ENCODE data around the gene PSMA3. TPM values are rescaled to one million over a fixed set of nuclear protein-coding genes. Genes with fewer than 3 reads are reported as not detected.

PSMA3 gene
- total RNA-seq, 2 experiments from 2014 or later: 357 to 379 TPM

GRCh38 chr14:58294201-58294600 lies 49.6 kb downstream of the PSMA3 start:
- POLR2A ChIA-PET: no interaction called here
- CTCF ChIA-PET: no interaction called here

- ChIA-PET CTCF (no interaction called here), POLR2A (no interaction called here)
Observed at GRCh38 chr14:58296726-58297125, 52.1 kb downstream of the PSMA3 start.

DNA sequence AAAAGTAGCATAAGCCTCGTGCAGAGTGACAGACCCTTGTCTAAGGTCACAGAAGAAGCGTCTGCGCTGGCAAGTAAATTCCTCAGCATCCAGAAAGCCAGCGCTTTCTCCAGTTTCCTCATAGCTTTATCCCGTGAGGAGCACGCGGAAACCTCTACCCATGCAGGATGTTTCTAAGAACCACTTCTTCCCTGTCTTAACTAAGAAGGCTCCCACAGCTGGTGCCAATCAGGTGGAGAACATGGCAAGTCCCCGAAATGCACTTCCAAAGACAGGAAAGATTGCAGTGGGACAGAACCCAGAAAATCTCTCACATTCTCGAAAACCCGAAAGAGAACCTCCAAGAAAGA lies 52.7 kb downstream of the PSMA3 start:
- ChIA-PET POLR2A (interaction anchor here (1.0 to 1.6 kb wide), 3 partner anchors 24 to 1952 kb away, joined by 4 to 22 read pairs (median 5); partner anchors contain the start of genes KIAA0586, PPM1A and TIMM9), CTCF (interaction anchor here (0.6 to 1.8 kb wide), 2 partner anchors 14 to 26 kb away, joined by 5 read pairs; no protein-coding TSS in a partner anchor)

DNA sequence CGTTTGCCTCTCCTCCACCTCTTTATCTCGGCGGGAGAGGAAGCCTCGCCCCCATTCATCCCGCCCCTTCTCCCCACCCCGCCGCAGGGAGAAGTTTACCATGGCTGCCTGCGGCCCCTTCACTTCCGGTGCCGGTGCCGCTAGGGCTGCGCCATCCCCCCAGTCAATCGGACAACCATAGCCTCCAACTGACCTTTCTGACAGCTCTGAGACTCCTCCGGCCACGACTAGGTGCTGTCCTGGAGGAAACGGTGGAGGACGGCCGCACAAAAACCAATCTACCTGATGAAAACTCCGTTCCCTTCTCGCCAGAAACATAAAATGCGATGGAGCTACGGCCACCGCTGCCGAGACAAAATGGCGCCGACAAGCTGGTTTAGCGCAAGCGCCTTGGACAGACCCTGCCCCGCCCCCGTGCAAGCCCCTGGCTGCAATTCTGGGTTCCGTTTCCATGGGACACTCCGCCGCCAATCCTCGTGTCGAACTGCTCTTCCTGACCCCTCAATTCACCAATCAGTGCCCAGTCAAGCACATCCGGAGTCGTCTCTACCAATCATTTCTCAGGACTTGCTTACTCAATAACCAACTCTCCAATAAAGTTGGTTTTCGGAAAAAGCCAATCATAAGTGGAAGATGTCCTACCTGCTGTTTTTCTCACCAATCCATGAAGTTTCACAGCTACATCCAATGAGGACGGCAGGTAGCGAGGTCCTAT lies 53.3 kb downstream of the PSMA3 start:
- ChIA-PET CTCF (interaction anchor here (0.6 to 1.8 kb wide), 4 partner anchors 15 to 40 kb away, joined by 3 to 5 read pairs (median 4); no protein-coding TSS in a partner anchor), POLR2A (interaction anchor here (0.6 to 1.9 kb wide), 13 partner anchors 23 to 1951 kb away, joined by 3 to 22 read pairs (median 4); partner anchors contain the start of genes ACTR10, KIAA0586, NAA30 and PPM1A)

DNA sequence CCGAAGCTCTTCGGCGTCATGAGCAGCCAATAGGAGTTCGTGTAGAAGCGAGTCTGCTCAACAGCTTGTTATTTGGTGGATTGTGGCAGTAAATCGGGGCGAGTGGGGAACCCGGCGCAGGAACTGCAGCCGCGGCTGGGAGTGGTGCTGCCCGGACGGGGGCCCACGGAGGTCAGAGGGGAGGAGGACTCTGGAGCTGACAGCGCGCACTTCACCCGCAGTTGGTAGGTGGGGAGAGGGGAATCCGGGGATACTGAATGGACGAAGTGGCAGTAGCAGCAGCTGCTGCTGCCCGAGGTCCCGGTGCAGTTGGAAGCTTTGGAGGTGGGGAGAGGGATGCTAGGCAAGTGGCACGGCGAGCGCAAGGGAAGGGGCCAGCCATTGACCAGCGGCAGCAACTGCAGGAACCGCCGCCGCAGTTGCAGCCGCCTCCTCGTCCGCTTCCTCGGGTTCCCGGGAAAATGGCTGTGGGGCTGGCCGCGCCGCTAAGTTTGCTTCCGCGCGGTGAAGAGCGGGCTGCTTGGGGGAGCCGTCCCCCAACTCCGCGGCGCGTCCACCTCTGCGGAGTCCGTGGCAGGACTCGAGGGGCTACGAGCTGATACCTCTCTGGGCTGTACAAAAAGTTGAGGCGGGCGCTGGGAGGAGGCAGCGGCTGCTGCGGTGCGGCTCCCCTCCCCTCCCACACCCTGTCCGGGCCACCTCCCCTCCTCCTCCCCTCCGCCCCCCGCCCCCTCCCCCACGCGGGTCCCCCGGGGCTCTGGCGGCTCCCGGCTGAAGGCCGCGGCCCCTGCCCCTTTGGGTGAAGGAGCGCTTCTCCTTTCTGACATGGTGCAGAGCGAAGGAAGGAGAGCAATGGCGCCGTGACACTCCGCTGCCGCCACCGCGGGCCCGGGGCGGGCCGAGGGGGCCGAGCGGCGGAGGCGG lies 54.1 kb downstream of the PSMA3 start, which contains the start of gene ARID4A:
TSS of gene ARID4A (plus strand) at position 79 of the 924 bp plus-strand sequence. CDS start 1,300 bp downstream, outside the sequence.
- CTCF ChIA-PET: interaction anchor here (0.6 to 1.8 kb wide), 3 partner anchors 15 to 40 kb away, joined by 3 to 5 read pairs (median 4); no protein-coding TSS in a partner anchor
- POLR2A ChIA-PET: interaction anchor here (0.6 to 1.9 kb wide), 16 partner anchors 14 to 1950 kb away, joined by 3 to 22 read pairs (median 4); partner anchors contain the start of genes ACTR10, KIAA0586, NAA30 and PPM1A

DNA sequence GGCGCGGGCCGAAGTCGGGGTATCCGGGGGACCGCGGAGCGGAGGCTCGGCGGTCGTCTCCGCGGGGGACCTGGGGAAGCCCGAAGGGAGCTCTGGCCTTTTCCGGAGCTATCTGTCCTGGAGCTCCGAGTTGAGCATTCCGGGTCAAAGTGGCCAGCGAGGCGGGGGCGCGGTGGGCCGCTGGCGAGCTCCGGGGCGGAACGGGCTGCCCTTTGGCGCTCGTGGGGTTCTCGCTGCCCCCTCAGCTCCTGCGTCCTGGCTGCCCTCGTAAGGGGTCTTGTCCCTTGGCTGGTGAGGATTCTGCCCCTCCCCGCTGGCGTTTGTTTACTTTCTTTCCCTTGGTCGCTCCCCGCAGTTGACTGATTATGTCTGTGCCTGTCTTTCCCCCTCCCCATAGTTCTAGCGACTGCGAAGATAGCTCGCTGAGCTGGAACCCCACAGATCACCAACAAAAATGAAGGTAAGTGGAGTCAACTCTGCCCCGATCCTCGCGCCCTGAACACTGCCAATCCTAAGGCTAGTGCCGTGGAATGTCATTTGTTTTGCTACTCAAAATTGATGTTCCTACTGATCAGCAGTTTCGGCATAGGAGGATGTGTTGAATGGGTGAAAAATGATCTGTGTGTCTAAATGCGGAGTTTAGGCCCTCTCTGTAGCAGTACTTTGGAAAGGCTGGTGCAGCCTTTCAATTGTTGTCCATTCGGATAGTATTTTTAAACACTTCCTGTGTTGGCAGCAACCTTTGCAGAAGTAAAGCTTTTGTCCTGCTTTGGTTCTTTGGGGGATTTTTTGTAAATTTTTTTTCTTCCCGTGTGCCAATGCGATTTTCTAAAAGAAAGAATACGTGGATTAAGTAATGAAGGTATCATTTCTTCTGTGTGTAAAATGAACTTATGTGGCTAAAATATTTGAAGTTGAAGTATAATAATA lies 55.0 kb downstream of the PSMA3 start:
- POLR2A ChIA-PET: interaction anchor here (0.6 to 1.9 kb wide), 7 partner anchors 13 to 128 kb away, joined by 3 to 19 read pairs (median 5); partner anchors contain the start of genes KIAA0586, PSMA3 and TIMM9

DNA sequence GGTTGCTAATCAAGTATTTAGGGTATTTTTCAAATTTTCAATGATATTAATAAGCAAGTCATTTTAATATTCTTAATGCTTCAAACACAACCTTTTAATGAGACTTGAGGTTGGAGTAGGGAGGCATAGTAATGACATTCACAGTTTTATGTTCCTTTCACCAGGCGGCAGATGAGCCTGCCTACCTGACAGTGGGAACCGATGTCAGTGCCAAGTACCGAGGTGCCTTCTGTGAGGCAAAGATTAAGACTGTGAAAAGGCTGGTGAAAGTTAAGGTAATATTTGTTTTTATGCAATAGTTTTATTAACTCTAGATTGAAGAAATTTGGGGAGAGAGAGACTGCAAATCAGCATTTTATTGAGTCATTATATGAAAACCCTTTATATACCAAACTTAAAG lies 56.8 kb downstream of the PSMA3 start:
- CTCF ChIA-PET: no interaction called here
- POLR2A ChIA-PET: no interaction called here

More for the DNA sequence above, 55.0 kb downstream of the PSMA3 start:
- CTCF ChIA-PET: interaction anchor here (0.9 to 1.7 kb wide), 2 partner anchors 18 to 35 kb away, joined by 3 read pairs; no protein-coding TSS in a partner anchor

DNA sequence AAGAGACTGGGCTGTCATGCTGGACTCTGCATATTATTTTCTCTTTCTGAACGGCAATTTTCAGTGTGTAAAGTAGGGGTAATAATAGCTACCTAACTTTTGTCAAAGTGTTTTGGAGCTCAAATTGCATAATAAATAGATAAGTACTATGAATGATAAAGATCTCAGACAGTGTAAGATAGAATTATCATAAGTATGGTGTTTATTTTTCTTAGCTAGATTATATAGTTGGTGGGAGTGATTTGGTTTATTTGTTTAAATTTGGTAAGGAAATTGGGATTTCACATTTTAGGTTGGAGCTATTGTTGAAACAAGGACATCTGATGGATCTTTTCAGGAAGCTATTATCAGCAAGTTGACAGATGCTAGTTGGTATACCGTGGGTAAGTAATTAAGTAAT lies 61.1 kb downstream of the PSMA3 start:
- POLR2A ChIA-PET: interaction anchor here (0.5 to 0.6 kb wide), 2 partner anchors 14 to 78 kb away, joined by 3 to 4 read pairs; no protein-coding TSS in a partner anchor
- CTCF ChIA-PET: no interaction called here

DNA sequence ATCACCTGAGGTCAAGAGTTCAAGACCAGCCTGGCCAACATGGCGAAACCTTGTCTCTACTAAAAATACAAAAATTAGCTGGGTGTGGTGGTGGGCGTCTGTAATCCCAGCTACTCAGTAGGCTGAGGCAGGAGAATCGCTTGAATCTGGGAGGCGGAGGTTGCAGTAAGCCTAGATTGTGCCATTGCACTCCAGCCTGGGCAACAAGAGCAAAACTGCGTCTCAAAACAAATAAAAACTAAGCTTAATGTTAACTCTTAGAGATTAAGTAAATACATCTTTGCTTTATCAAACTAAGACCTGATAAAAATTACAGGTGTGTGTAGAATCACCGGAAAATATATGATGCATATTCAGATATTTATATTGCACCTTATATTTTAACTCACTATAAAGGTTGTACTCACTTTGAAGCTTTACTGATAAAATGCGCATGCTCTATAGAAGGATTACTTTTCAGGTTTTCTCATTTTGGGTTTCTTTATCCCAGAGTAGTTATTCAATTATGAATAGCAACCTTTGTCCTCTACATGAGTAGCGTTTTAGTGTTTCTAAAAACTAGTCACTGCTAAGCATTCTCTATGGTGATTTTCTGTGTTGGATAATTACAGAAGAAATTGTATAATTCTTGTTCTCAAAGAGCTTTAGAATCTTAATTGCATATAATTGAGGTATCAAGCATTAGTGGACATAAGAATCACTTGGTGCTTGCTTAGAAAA lies 63.1 kb downstream of the PSMA3 start:
- ChIA-PET CTCF (no interaction called here), POLR2A (no interaction called here)

DNA sequence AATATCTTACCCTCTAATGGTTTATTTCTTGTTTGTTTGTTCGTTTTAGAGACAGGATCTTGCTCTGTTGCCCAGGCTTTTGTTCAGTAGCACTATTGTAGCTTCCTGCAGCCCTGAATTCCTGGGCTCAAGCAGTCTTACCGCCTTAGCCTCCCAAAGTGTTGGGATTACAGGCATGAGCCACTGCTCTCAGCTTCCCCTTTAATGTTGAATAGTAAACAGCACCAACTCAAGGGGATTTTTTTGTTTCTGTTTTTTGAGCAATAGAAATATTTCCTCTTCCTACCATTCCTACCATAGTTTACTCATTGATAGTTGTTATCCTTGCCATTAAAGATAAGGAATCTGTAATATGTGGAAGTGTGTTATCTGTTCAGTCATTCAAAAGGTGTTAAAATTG lies 64.4 kb downstream of the PSMA3 start:
- ChIA-PET POLR2A (no interaction called here), CTCF (no interaction called here)

DNA sequence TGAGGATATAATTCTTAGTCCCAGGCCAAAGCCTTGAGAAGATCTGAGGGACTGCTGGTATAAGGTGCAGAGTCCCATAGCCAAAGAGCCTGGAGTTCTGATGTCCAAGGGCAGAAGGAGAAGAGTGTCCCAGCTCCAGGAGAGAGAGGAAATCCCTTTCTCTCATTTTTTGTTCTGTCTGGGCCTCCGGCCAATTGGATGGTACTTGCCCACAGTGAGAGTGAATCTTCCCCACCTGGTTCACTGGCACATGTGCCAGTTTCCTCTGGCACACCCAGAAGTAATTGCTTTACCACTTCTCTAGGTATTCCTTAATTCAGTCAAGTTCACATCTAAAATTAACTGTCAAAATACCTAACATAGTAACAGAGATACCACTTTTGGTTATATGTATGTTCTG lies 69.1 kb downstream of the PSMA3 start:
- POLR2A ChIA-PET: no interaction called here
- CTCF ChIA-PET: no interaction called here

GRCh38 chr14:58315606-58316005 lies 71.0 kb downstream of the PSMA3 start:
- POLR2A ChIA-PET: no interaction called here
- CTCF ChIA-PET: no interaction called here

Other genes starting within 250 kb of the PSMA3 start
- gene ARMH4, start 92.6 kb upstream of the PSMA3 start, total RNA-seq: under 1 TPM in 1 of 2 experiments, not detected in 1; 0.06 TPM
- gene ACTR10, start 44.7 kb upstream of the PSMA3 start, total RNA-seq: 10 to 100 TPM; 32.7 to 35.2 TPM
- gene ARID4A, start 53.7 kb downstream of the PSMA3 start, total RNA-seq: 10 to 100 TPM; 15.9 to 16.8 TPM
- gene TOMM20L, start 151.1 kb downstream of the PSMA3 start, total RNA-seq: not detected
- gene TIMM9, start 182.7 kb downstream of the PSMA3 start, total RNA-seq: 10 to 100 TPM; 79.8 to 80.3 TPM
- gene KIAA0586, start 182.9 kb downstream of the PSMA3 start, total RNA-seq: 10 to 100 TPM; 19.1 to 20.6 TPM